HCT116 (cell line): ENCODE data around the gene C14orf180. TPM values are rescaled to one million over a fixed set of nuclear protein-coding genes. Genes with fewer than 3 reads are reported as not detected.

ENCODE experiments used
- ATAC-seq: fragments of 200-7000 bp; cut with Tn5 transposase; 2 replicates; pipeline ENCODE4 v1.9.1; 2020; ENCODE audit warnings: mild to moderate bottlenecking, moderate library complexity
- BruUV-seq: library from RNA; stranded (reverse); fragments of 400-500 nt; replicated peaks from 2 replicates; lab custom pipeline; 2021; lab: Mats Ljungman, UMichigan
- CTCF ChIA-PET: fragments of 300-600 bp; sonication (Branson Sonifier 250); formaldehyde crosslinking; loops from one replicate; lab custom pipeline; 2021; ENCODE audit warnings: antibody characterized with exemption; lab: Charles Lee
- POLR2A ChIA-PET: fragments of 300-600, 350-600 bp; sonication (Branson Sonifier 250); formaldehyde crosslinking; loops from one replicate; lab custom pipeline; 2021; ENCODE audit warnings: antibody characterized with exemption; lab: Charles Lee
- RAD21 ChIA-PET, 2 experiments: fragments of 300-600 bp; sonication (Branson Sonifier 250); formaldehyde crosslinking; loops; one replicate each; lab custom pipeline; 2023; ENCODE audit warnings: low total read pairs in 2 of 2; ENCODE audit not compliant: uncharacterized antibody in 2 of 2, unreplicated experiment in 2 of 2, low non-redundant PET in 1 of 2; lab: Charles Lee
- DNase-seq: peaks from one replicate; pipeline ENCODE4 v3.0.0-alpha.2; 2010; ENCODE audit warnings: low read depth, low spot score
- H2AFZ ChIP-seq: fragments of 200-600 bp; shearing (Covaris generic), sonication (generic); 2 replicates; pipeline ENCODE4 v1.6.1; 2017; ENCODE audit warnings: low read depth, mixed run types, mixed read lengths, antibody characterized with exemption, low read length; ENCODE audit not compliant: poor library complexity, severe bottlenecking
- H3K27ac ChIP-seq: 2 replicates; pipeline ENCODE4 v1.5.1; 2012; ENCODE audit warnings: low read depth, low read length
- H3K27me3 ChIP-seq: fragments of 200-600 bp; sonication (generic); 2 replicates; pipeline ENCODE4 v1.6.1; 2016; ENCODE audit warnings: mixed run types, low read length, mixed read lengths; ENCODE audit not compliant: insufficient read depth
- H3K36me3 ChIP-seq, 2 experiments: fragments of 200-500 bp in 1 of 2; fragments of 200-600 bp in 1 of 2; sonication (Bioruptor generic) in 1 of 2; sonication (generic) in 1 of 2; 2 replicates each; pipeline versions ENCODE4 v1.5.1 to v1.6.1; 2014 to 2016; ENCODE audit warnings: low read length in 2 of 2, inconsistent platforms in 1 of 2, mixed read lengths in 1 of 2, mixed run types in 1 of 2; ENCODE audit not compliant: insufficient read depth in 2 of 2, control insufficient read depth in 1 of 2
- H3K4me1 ChIP-seq, 2 experiments: fragments of 200-600 bp in 1 of 2; sonication (generic) in 1 of 2; 2 replicates each; pipeline versions ENCODE4 v1.5.1 to v1.6.1; 2012 to 2017; ENCODE audit warnings: low read length in 2 of 2, inconsistent platforms in 1 of 2, mild to moderate bottlenecking in 1 of 2, mixed read lengths in 1 of 2, mixed run types in 1 of 2, moderate library complexity in 1 of 2; ENCODE audit not compliant: insufficient read depth in 2 of 2, control insufficient read depth in 1 of 2
- H3K4me2 ChIP-seq: fragments of 200-600 bp; sonication (generic); 2 replicates; pipeline ENCODE4 v1.6.1; 2017; ENCODE audit warnings: mixed run types, low read length, mixed read lengths
- H3K4me3 ChIP-seq, 2 experiments: fragments of 200-600 bp in 1 of 2; sonication (generic) in 1 of 2; replicated peaks in 1 of 2; 2 replicates each; pipeline ENCODE4 v1.5.1; 2011 to 2016; ENCODE audit warnings: low read length in 2 of 2, control low read depth in 1 of 2, low read depth in 1 of 2, mild to moderate bottlenecking in 1 of 2, mixed read lengths in 1 of 2, mixed run types in 1 of 2
- H3K79me2 ChIP-seq: fragments of 200-600 bp; sonication (generic); 2 replicates; pipeline ENCODE4 v1.6.1; 2017; ENCODE audit warnings: mild to moderate bottlenecking, mixed run types, low read length, moderate library complexity, mixed read lengths; ENCODE audit not compliant: insufficient read depth
- H3K9ac ChIP-seq: fragments of 200-600 bp; sonication (generic); 2 replicates; pipeline ENCODE4 v1.6.1; 2016; ENCODE audit warnings: low read length, mixed read lengths
- H3K9me2 ChIP-seq: fragments of 200-600 bp; sonication (generic), shearing (Covaris generic); 2 replicates; pipeline ENCODE4 v1.6.1; 2017; ENCODE audit warnings: mixed run types, mild to moderate bottlenecking, moderate library complexity; ENCODE audit not compliant: insufficient read depth
- H3K9me3 ChIP-seq, 2 experiments: fragments of 200-500 bp in 1 of 2; fragments of 200-600 bp in 1 of 2; sonication (Bioruptor generic) in 1 of 2; sonication (generic) in 1 of 2; 2 replicates each; pipeline ENCODE4 v1.6.1; 2014 to 2017; ENCODE audit warnings: low read length in 2 of 2, mixed read lengths in 2 of 2, inconsistent platforms in 1 of 2, low read depth in 1 of 2, mild to moderate bottlenecking in 1 of 2, mixed run types in 1 of 2, moderate library complexity in 1 of 2; ENCODE audit not compliant: control insufficient read depth in 1 of 2, insufficient read depth in 1 of 2
- H4K20me1 ChIP-seq: fragments of 200-600 bp; sonication (generic), shearing (Covaris generic); 2 replicates; pipeline ENCODE4 v1.6.1; 2017; ENCODE audit warnings: mixed run types, mild to moderate bottlenecking, moderate library complexity; ENCODE audit not compliant: insufficient read depth
- CBX3 ChIP-seq: IDR thresholded peaks from 2 replicates; pipeline ENCODE4 v1.6.1; 2012; ENCODE audit warnings: low read depth
- CTCF ChIP-seq, 3 experiments: fragments of 200-600 bp in 1 of 3; sonication (generic) in 1 of 3; IDR thresholded peaks in 2 of 3; conservative IDR thresholded peaks in 1 of 3; 2 replicates each; pipeline ENCODE4 v1.5.1; 2012 to 2017; ENCODE audit warnings: low read depth in 2 of 3, low read length in 2 of 3, antibody characterized with exemption in 1 of 3, borderline replicate concordance in 1 of 3, control low read depth in 1 of 3, mild to moderate bottlenecking in 1 of 3, mixed read lengths in 1 of 3, mixed run types in 1 of 3, moderate library complexity in 1 of 3; ENCODE audit not compliant: insufficient read depth in 1 of 3
- EGR1 ChIP-seq: IDR thresholded peaks from 2 replicates; pipeline ENCODE4 v1.6.1; 2012; ENCODE audit warnings: low read depth
- ELF1 ChIP-seq: IDR thresholded peaks from 2 replicates; pipeline ENCODE4 v1.6.1; 2012; ENCODE audit warnings: low read depth, borderline replicate concordance
- EZH2phosphoT487 ChIP-seq: fragments of 200-600 bp; IDR thresholded peaks from 2 replicates; pipeline ENCODE4 v1.6.1; 2018; ENCODE audit warnings: antibody characterized with exemption, borderline replicate concordance
- FOSL1 ChIP-seq: IDR thresholded peaks from 2 replicates; pipeline ENCODE4 v1.6.1; 2012; ENCODE audit warnings: low read depth
- JUND ChIP-seq: IDR thresholded peaks from 2 replicates; pipeline ENCODE4 v1.6.1; 2012
- POLR2A ChIP-seq: IDR thresholded peaks from 2 replicates; pipeline ENCODE4 v1.7.0; 2011; ENCODE audit warnings: borderline replicate concordance; ENCODE audit not compliant: insufficient read depth, insufficient read length; ENCODE audit errors: extremely low read depth
- POLR2AphosphoS5 ChIP-seq: IDR thresholded peaks from 2 replicates; pipeline ENCODE4 v1.6.1; 2011; ENCODE audit warnings: mild to moderate bottlenecking, low read depth, low read length, moderate library complexity
- SIN3A ChIP-seq: IDR thresholded peaks from 2 replicates; pipeline ENCODE4 v1.6.1; 2012; ENCODE audit warnings: low read depth
- SRF ChIP-seq: IDR thresholded peaks from 2 replicates; pipeline ENCODE4 v1.6.1; 2012; ENCODE audit warnings: low read depth
- TCF7L2 ChIP-seq: IDR thresholded peaks from 2 replicates; pipeline ENCODE4 v1.7.0; 2011; ENCODE audit warnings: borderline replicate concordance, inconsistent platforms; ENCODE audit not compliant: insufficient read depth, insufficient read length; ENCODE audit errors: extremely low read depth
- YY1 ChIP-seq: IDR thresholded peaks from 2 replicates; pipeline ENCODE4 v1.6.1; 2011; ENCODE audit warnings: low read length, low read depth, moderate library complexity, mild to moderate bottlenecking; ENCODE audit not compliant: insufficient replicate concordance; ENCODE audit errors: extremely low read depth
- ZBTB33 ChIP-seq: IDR thresholded peaks from 2 replicates; pipeline ENCODE4 v1.6.1; 2011; ENCODE audit warnings: mild to moderate bottlenecking, low read length, moderate library complexity; ENCODE audit not compliant: insufficient replicate concordance; ENCODE audit errors: extremely low read depth
- ZFX ChIP-seq: fragments of 450-650 bp; IDR thresholded peaks from 2 replicates; pipeline ENCODE4 v1.6.1; 2017
- ZNF274 ChIP-seq: fragments of 200-500 bp; sonication (Bioruptor generic); IDR thresholded peaks from 2 replicates; pipeline ENCODE4 v1.6.1; 2014; ENCODE audit warnings: mild to moderate bottlenecking, low read depth, low read length, inconsistent platforms
- intact Hi-C: fragments of 100-400 bp; cut with micrococcal nuclease; formaldehyde crosslinking; loops from 2 replicates; pipeline ENCODE4 v1.10.0; 2022
- total RNA-seq: library from RNA; stranded (reverse); gene quantifications from one replicate; pipeline ENCODE4 v1.2.1, GENCODE V29; 2021; ENCODE audit not compliant: unreplicated experiment
- TF ChIP-seq, protein P1 (sequence below): IDR thresholded peaks from 2 replicates; pipeline ENCODE4 v1.6.1; 2012
- TF ChIP-seq, protein P2 (sequence below): IDR thresholded peaks from 2 replicates; pipeline ENCODE4 v1.6.1; 2012

Gene C14orf180
- total RNA-seq, 1 experiment from 2014 or later, result not detected

GRCh38 chr14:104635717-104636116 is 56.2 kb downstream of the C14orf180 start (continued):
- TF ChIP-seq CTCF (IDR thresholded peaks at IDR 0.05 in 2 of 3, conservative IDR thresholded peaks at IDR 0.05 in 1 of 3; ENCODE audit: borderline replicate concordance in 1 of 3, insufficient read depth in 1 of 3, low read depth in 2 of 3, low read length in 2 of 3) (no peak), JUND (no peak), EZH2phosphoT487 (no peak), ZFX (no peak), EGR1 (no peak)
- TF ChIP-seq, all 23 proteins: peak for 0

DNA sequence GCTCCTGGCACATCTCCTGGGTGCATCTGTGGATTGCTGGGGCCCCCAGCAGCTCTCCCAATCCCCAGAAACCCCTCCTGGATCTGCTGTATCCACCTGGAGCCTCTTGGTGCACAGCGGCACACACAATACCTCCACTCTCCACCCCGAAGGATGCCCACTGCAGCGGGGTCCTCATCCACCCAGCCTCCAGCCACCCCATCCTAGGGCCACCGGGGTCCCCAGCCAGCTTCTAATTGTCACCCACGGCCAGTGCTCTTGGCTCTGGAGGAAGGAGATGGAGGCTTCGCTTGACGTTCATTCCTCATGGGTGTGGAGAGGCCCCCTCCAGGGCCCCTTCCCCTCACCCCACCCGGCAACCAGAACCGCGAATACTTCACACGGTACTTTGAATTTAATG is 56.6 kb downstream of the C14orf180 start:
- intact Hi-C loops, result no loop called here
- CTCF ChIA-PET, result interaction anchor here (1.5 kb wide), 1 partner anchor 72 kb away, joined by 4 read pairs; no protein-coding TSS in a partner anchor
- POLR2A ChIA-PET, result no interaction called here
- peaks cover 5% of the 10 kb centered on the region; the same call in 1 of the 2 replicates for H3K27me3 ChIP-seq
- H3K9me2 ChIP-seq, result no peaks in the 10 kb centered on the region
- H2AFZ ChIP-seq, result no peak overlapping the region
- no peaks in the 10 kb centered on the region for H3K36me3 ChIP-seq
- no peak overlapping the region for H3K9ac ChIP-seq
- H3K4me1 ChIP-seq, result peaks cover 4 to 6% of the 10 kb centered on the region in 2 experiments
- H4K20me1 ChIP-seq, result no peaks in the 10 kb centered on the region
- no TSS peak for BruUV-seq
- TF ChIP-seq EGR1, result no peak
- TF ChIP-seq TCF7L2, result no peak
- TF ChIP-seq ZFX, result no peak
- TF ChIP-seq EZH2phosphoT487, result no peak
- TF ChIP-seq, protein P1, sequence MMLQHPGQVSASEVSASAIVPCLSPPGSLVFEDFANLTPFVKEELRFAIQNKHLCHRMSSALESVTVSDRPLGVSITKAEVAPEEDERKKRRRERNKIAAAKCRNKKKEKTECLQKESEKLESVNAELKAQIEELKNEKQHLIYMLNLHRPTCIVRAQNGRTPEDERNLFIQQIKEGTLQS, result no peak
- no peak for TF ChIP-seq YY1
- TF ChIP-seq ZBTB33, result no peak
- TF ChIP-seq SRF, result no peak
- TF ChIP-seq, protein P2, sequence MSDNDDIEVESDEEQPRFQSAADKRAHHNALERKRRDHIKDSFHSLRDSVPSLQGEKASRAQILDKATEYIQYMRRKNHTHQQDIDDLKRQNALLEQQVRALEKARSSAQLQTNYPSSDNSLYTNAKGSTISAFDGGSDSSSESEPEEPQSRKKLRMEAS, result no peak
- no peak for TF ChIP-seq POLR2A
- TF ChIP-seq POLR2AphosphoS5, result no peak
- no peak for TF ChIP-seq CBX3
- no peak for TF ChIP-seq SIN3A
- no peak for TF ChIP-seq FOSL1
- TF ChIP-seq ZNF274, result no peak
- TF ChIP-seq ELF1, result no peak
- no peak overlapping the region for H3K4me3 ChIP-seq
- no peak overlapping the region for H3K4me2 ChIP-seq
- ATAC-seq, result no peak
- H3K27ac ChIP-seq, result no peak overlapping the region
- RAD21 ChIA-PET, result no interaction called here
- DNase-seq, result no peak
- no peaks in the 10 kb centered on the region for H3K9me3 ChIP-seq
- H3K79me2 ChIP-seq, result no peaks in the 10 kb centered on the region
